AG04450 (cell line): ENCODE data around the gene MASTL. TPM values are rescaled to one million over a fixed set of nuclear protein-coding genes. Genes with fewer than 3 reads are reported as not detected.
A peak's percentile ranks its signal among the peaks of the same experiment; 100 is the strongest.
"Not testable (repeated sequence)": the region's sequence is repeated elsewhere in the genome, so short reads cannot be mapped to it uniquely, and the experiment has no call there.

ENCODE experiments used
- CTCF ChIA-PET: fragments of 300-600, 350-600 bp; formaldehyde crosslinking; extraction: SDS; loops from one replicate; lab custom pipeline; 2022; ENCODE audit warnings: antibody characterized with exemption, inconsistent platforms; lab: Charles Lee
- POLR2A ChIA-PET: fragments of 350-600 bp; formaldehyde crosslinking; extraction: SDS; loops from one replicate; lab custom pipeline; 2021; ENCODE audit warnings: antibody characterized with exemption, inconsistent platforms; lab: Yijun Ruan, JAX
- DNase-seq: peaks from one replicate; pipeline ENCODE4 v3.0.0-alpha.2; 2011; ENCODE audit warnings: low read depth, low spot score
- H3K27ac ChIP-seq: one replicate; pipeline ENCODE4 v1.5.1; 2012; ENCODE audit warnings: low read depth, low read length, control low read depth
- H3K27me3 ChIP-seq: one replicate; pipeline ENCODE4 v1.6.0; 2012; ENCODE audit warnings: low read length; ENCODE audit not compliant: control insufficient read depth, insufficient read depth
- H3K4me3 ChIP-seq: 2 replicates; pipeline ENCODE4 v1.5.1; 2011; ENCODE audit warnings: mild to moderate bottlenecking, low read depth, low read length, control low read depth
- H3K9me3 ChIP-seq: 2 replicates; pipeline ENCODE4 v1.5.1; 2012; ENCODE audit warnings: low read length; ENCODE audit not compliant: control insufficient read depth, insufficient read depth
- polyA plus RNA-seq: library from polyadenylated mRNA; depleted of rRNA; stranded (reverse); fragments of >200 nt; gene quantifications from 2 replicates; pipeline ENCODE4 v1.2.3, GENCODE V29; 2011
- TF ChIP-seq, protein P1 (sequence below): IDR thresholded peaks from 2 replicates; pipeline ENCODE4 v1.5.1; 2011; ENCODE audit warnings: low read depth, low read length, control low read depth, inconsistent platforms

Gene MASTL
- polyA plus RNA-seq, 1 experiment, result 4.6 TPM

- Histone ChIP-seq H3K27me3 (no peaks in the 10 kb centered on the region), H3K4me3 (peak overlapping the region; percentile 97), H3K9me3 (peaks cover 2% of the 10 kb centered on the region; the same call in 1 of the 2 replicates), H3K27ac (peak overlapping the region; percentile 100)
- TF ChIP-seq, protein P1, sequence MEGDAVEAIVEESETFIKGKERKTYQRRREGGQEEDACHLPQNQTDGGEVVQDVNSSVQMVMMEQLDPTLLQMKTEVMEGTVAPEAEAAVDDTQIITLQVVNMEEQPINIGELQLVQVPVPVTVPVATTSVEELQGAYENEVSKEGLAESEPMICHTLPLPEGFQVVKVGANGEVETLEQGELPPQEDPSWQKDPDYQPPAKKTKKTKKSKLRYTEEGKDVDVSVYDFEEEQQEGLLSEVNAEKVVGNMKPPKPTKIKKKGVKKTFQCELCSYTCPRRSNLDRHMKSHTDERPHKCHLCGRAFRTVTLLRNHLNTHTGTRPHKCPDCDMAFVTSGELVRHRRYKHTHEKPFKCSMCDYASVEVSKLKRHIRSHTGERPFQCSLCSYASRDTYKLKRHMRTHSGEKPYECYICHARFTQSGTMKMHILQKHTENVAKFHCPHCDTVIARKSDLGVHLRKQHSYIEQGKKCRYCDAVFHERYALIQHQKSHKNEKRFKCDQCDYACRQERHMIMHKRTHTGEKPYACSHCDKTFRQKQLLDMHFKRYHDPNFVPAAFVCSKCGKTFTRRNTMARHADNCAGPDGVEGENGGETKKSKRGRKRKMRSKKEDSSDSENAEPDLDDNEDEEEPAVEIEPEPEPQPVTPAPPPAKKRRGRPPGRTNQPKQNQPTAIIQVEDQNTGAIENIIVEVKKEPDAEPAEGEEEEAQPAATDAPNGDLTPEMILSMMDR, result no peak
- no peak for DNase-seq
- ChIA-PET POLR2A (interaction anchor here (0.6 to 1.5 kb wide), 8 partner anchors 10 to 801 kb away, joined by 3 to 11 read pairs (median 4); partner anchors contain the start of gene ACBD5), CTCF (interaction anchor here (0.7 to 1.3 kb wide), 10 partner anchors 8 to 207 kb away, joined by 3 to 7 read pairs (median 4); no protein-coding TSS in a partner anchor)
Observed at GRCh38 chr10:27153845-27154193, 1.3 kb upstream of the MASTL start.

- DNase-seq, H3K27me3 ChIP-seq, H3K9me3 ChIP-seq: not testable (repeated sequence)
- POLR2A ChIA-PET, result interaction anchor here (0.6 kb wide), 1 partner anchor 29 kb away, joined by 4 read pairs; no protein-coding TSS in a partner anchor
- CTCF ChIA-PET, result interaction anchor here (0.6 to 1.3 kb wide), 2 partner anchors 25 to 67 kb away, joined by 6 to 7 read pairs; no protein-coding TSS in a partner anchor
- H3K27ac ChIP-seq, result peak overlapping the region; percentile 100
- H3K4me3 ChIP-seq, result peak overlapping the region; percentile 97
Observed at GRCh38 chr10:27156566-27156965, 1.4 kb downstream of the MASTL start.

DNA sequence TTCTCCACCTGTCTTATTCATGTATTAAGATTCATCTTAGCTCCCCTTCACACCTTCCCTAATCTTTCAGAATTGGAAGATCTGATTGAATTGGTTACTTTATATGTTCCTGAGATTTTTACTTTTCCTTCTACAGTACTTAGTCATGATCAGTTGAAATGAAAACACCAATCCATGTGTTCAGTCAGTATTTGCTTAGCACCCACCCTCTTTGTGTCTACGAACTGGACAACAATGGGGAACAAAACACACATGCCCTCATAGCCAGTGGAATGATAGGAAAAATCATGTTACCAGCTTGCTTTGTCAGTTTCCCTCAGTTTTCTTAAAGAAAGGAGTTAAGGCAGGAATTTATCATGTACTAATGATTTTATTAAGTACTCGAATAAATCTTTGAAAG lies 2.0 kb downstream of the MASTL start:
- CTCF ChIA-PET, result interaction anchor here (1.3 kb wide), 1 partner anchor 66 kb away, joined by 7 read pairs; no protein-coding TSS in a partner anchor
- Histone ChIP-seq H3K9me3 (peaks cover 2% of the 10 kb centered on the region; the same call in 1 of the 2 replicates), H3K27ac (no peak overlapping the region), H3K4me3 (no peak overlapping the region), H3K27me3 (no peaks in the 10 kb centered on the region)
- POLR2A ChIA-PET, result interaction anchor here (0.6 kb wide), 1 partner anchor 29 kb away, joined by 4 read pairs; no protein-coding TSS in a partner anchor
- TF ChIP-seq, protein P1, result no peak
- no peak for DNase-seq

DNA sequence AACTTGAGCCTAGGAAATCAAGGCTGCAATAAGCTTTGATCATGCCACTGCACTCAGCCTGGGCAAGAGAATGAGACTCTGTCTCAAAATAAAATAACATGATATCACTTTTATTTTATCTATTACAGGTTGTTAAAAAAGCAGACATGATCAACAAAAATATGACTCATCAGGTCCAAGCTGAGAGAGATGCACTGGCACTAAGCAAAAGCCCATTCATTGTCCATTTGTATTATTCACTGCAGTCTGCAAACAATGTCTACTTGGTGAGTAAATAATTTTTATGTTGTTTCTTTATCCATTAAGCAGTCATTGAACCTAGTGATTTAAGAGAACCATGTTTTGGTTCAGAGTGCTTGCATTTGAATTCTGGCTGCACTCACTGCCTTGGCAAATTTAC lies 3.3 kb downstream of the MASTL start:
- no peak for DNase-seq
- CTCF ChIA-PET, result no interaction called here

GRCh38 chr10:27169849-27170248 lies 14.7 kb downstream of the MASTL start:
- TF ChIP-seq, protein P1, result no peak
- Histone ChIP-seq H3K4me3 (no peak overlapping the region), H3K9me3 (no peaks in the 10 kb centered on the region), H3K27me3 (no peaks in the 10 kb centered on the region), H3K27ac (no peak overlapping the region)
- ChIA-PET CTCF (no interaction called here), POLR2A (no interaction called here)
- no peak for DNase-seq

More for the DNA sequence above, 3.3 kb downstream of the MASTL start:
- Histone ChIP-seq H3K27ac (no peak overlapping the region), H3K9me3 (peaks cover 2% of the 10 kb centered on the region; the same call in 1 of the 2 replicates), H3K27me3 (no peaks in the 10 kb centered on the region), H3K4me3 (no peak overlapping the region)
- TF ChIP-seq, protein P1, result no peak
- POLR2A ChIA-PET, result no interaction called here
